Keratinocyte (primary cell): ENCODE results near the gene PPP1R1C.

ENCODE experiments used
- CTCF ChIP-seq, 3 experiments: IDR thresholded peaks in 1 of 3; conservative IDR thresholded peaks in 1 of 3; optimal IDR thresholded peaks in 1 of 3; 2 replicates in 2 of 3; 3 replicates in 1 of 3; pipeline versions ENCODE3 to v1.5.1; 2011; ENCODE audit warnings: low read length in 3 of 3, mild to moderate bottlenecking in 3 of 3, moderate library complexity in 2 of 3, control low read depth in 1 of 3, inconsistent platforms in 1 of 3; ENCODE audit not compliant: insufficient read depth in 2 of 3; ENCODE audit errors: extremely low read depth in 1 of 3
- EZH2 ChIP-seq: IDR thresholded peaks from one replicate; pipeline ENCODE4 v1.6.1; 2012; ENCODE audit warnings: inconsistent platforms, mild to moderate bottlenecking, low read length, moderate library complexity

- TF ChIP-seq CTCF (optimal IDR thresholded peaks at IDR 0.05 in 1 of 3, IDR thresholded peaks at IDR 0.05 in 1 of 3, conservative IDR thresholded peaks at IDR 0.05 in 1 of 3; ENCODE audit: extremely low read depth in 1 of 3, insufficient read depth in 2 of 3, low read length in 3 of 3) (no peak), EZH2 (no peak)
These were observed 28.0 kb upstream of the PPP1R1C start for GRCh38 chr2:181957668-181958067.
